RKO (cell line): ENCODE results near the gene GALK2.
"Not testable (repeated sequence)": the region's sequence is repeated elsewhere in the genome, so short reads cannot be mapped to it uniquely, and the experiment has no call there.

ENCODE experiments used
- DNase-seq: peaks from one replicate; pipeline ENCODE4 v3.0.0-alpha.2; 2016; ENCODE audit warnings: low spot score

Gene GALK2

DNA sequence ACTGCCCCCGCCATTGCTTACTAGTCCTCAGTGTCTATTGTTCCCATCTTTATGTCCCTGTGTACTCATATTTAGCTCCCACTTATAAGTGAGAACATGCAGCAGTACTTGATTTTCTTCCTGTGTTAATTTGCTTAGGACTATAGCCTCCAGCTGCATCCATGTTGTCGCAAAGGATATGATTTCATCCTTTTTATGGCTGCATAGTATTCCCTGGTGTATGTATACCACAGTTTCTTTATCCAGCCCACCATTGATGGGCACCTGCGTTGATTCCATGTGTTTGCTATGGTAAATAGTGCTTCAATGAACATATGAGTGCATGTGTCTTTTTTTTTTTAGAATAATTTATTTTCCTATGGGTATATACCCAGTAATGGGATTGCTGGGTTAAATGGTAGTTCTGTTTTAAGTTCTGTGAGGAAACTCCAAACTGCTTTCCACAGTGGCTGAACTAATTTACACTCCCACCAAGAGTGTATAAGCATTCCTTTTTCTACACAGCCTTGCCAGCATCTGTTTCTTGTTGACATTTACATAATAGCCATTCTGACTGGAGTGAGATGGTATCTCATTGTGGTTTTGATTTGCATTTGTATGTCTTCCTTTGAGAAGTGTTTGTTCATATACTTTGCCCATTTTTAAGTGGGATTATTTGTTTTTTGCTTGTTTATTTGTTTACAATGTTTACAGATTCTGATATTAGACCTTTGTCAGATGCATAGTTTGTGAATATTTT is 53.7 kb downstream of the GALK2 start:
- DNase-seq = no peak

DNA sequence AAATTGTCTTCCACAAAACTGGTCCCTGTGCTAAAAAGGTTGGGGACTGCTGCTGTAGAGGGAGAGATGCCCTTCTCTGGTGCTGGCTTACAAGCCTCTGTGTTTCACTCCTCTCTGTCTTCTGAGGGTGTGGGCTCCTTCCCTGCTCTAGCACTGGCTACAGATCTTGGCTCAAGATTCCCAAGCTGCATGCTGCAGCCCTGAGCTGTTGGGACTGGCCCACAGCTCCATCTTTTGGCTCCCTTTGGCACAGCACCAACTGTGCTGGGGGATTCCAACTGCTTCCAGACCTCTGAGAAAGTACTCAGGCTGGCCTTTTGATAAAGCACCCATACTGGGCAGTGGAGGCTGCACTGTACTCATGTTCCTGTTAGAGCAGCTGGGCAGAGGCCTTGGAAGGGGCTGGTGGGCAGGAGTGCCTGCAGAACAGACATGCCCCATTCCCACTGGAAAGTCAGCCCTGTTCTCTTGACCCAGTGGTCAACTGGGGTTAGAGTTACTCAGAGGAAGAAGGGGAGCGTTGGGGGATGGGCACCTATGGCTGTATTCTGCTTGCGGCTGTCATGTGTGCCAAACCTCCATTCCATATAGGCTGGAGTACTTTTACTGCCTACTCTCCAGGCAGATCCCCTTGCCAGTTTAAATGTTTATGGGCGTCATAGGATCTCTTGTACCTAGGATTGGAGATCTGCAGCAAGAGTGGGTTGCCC is 55.7 kb downstream of the GALK2 start:
- peak; percentile 9 for DNase-seq

GRCh38 chr15:49227602-49228001 is 57.6 kb downstream of the GALK2 start:
- DNase-seq = no peak

DNA sequence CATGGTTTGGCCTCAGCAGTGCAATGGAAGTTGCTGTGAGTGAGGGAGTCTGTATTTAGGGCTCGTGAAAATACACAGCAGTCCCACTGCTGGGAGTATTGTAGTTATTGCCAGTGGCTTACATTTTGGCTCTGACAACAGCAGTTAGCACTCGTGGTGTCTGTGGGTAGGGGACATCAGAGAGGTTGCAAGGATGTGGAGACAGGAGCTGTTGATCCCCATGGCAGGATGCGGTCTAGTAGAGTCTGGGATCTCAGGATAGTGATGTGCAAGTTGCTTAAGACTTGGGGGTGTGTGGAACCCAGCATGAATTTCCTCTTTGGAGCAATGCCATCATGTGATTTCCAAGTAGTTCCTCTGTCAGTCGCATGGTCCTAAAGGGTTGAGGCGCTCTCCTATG is 59.9 kb downstream of the GALK2 start:
- DNase-seq = no peak

- DNase-seq = no peak
These were observed 62.3 kb downstream of the GALK2 start for GRCh38 chr15:49232236-49232806.

- DNase-seq = peak; percentile 80
These were observed 65.5 kb downstream of the GALK2 start for GRCh38 chr15:49235446-49236124.

GRCh38 chr15:49236869-49237268 is 66.8 kb downstream of the GALK2 start:
- DNase-seq = no peak

DNA sequence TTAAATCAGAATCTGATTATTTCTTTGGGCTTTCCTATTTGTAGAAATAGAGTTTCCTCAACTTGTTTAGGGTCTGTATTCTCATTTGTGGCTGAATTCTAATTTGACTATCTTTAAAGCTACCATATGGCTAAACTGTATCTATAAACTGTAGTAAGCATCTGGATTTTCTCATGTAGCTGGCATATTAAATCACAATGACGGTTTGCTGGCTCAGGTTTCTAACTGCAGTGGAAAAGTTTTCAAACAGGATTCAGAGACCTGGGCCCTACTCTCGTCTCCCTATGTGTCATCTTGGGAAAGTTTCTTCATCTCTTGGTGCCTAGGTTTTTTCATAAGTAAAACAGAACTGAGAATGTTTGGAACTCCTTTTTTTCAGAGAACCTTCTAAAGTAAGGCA is 68.3 kb downstream of the GALK2 start:
- DNase-seq = no peak

GRCh38 chr15:49239105-49239504 is 69.1 kb downstream of the GALK2 start:
- no peak for DNase-seq

DNA sequence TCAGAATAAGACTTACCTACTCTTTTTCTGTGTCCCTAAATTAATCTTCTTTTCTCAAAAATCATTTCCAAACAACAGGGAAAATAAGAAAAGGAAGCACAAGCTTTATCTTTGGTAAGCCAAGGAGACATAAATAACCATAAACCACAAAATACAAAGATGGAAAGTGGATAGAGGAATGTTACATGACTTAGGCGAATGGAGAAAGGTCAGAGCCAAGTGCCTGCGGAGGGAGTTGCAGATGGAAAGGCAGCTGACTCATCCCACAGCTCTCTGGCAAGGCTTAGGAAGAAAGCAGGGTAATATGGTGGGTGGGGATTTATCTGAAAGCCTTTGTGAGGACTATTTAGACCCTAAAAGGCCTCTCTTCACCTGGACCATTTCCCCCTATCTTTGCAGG is 72.8 kb downstream of the GALK2 start:
- no peak for DNase-seq

GRCh38 chr15:49247556-49248110 is 77.6 kb downstream of the GALK2 start:
- DNase-seq = no peak

GRCh38 chr15:49248291-49248690 is 78.2 kb downstream of the GALK2 start:
- no peak for DNase-seq

DNA sequence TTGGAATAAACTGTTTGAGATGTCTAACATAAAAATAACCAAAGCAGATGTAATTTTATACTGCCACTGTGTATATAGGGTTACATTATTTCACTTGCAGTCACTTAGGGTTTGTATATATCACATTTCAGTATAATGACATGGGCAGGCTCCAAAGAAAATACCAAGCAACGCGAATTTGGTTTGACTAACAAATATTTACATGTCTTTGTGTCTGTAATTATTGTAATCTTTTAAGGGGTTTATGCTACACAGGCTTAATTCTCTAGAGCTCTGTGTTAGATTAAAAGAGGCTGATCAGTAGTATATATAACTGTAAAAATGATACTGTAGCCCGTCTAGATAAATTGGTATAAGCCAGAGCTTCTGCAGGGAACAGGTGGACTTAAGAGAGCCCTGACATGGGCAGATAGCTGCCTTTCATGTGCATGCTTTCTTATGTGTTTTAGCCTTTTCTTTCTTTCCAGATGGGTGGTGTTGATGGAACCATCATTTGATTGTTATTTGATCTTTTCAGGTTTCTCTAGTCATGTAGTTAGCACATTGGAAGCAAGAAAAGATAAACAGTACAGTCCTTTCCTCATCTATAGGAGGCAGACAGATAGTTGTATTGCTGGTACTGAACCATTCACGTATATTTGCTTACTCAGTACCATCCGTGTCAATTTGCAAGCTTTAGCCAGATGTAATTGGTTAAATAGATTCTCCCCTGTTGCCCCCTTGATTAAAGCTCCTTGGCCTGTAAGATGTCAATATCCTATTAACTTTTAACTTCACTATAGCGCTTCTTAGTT is 86.1 kb downstream of the GALK2 start:
- no peak for DNase-seq

- not testable (repeated sequence) for DNase-seq
These were observed 95.1 kb downstream of the GALK2 start for GRCh38 chr15:49265117-49265516.

- DNase-seq = no peak
These were observed 95.9 kb downstream of the GALK2 start for GRCh38 chr15:49265911-49266310.

DNA sequence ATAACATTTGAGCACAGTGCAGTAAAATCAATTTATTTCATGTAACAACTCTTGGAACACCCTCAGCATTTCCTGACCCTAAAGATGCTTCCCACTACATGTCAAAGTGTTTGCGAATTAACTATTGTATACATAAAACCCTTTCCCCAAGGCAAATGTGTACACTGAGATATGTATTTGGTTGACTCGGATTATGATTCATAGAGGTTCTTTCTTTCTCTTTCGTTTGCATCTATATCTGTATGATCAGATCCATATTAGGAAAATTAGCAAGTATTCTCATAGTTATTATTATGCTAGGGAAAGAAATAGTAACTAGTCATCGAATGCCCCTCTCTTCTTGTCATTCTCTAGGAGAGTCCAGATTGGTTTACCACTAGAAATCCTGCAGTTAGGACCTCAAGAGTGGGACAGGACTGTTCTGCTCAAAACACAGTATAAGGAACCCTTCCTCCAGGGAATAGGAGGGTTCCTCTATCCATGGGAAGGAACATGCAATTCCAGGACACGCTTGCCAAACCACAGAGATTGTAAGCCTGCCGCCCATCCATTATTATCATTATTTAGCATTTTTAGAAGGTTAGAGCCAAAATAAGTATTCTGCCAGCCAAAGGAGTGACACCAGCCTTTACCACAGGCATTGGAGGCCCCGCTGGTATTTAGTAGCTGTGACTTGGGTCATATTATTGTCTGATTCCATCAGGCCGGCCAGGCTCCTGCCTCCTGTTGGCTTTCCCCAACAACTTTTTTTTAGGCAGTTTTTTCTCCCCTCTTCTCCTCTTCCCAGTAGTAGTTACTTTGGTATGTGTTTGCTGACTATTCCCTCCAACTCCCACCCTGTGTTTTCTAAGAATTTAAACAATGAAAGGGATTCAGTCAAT is 100.7 kb downstream of the GALK2 start:
- no peak for DNase-seq

GRCh38 chr15:49273734-49274318 is 103.8 kb downstream of the GALK2 start:
- DNase-seq = no peak

GRCh38 chr15:49278751-49279150 is 108.7 kb downstream of the GALK2 start:
- no peak for DNase-seq

GRCh38 chr15:49279521-49280456 is 109.7 kb downstream of the GALK2 start:
- DNase-seq = no peak
